GM18868 (cell line): Measurements from ENCODE around the gene MAPK14.
"Not testable (repeated sequence)": the region's sequence is repeated elsewhere in the genome, so short reads cannot be mapped to it uniquely, and the experiment has no call there.

Source experiments
- ATAC-seq: cut with Tn5 transposase; IDR thresholded peaks from one replicate; pipeline ENCODE4 v1.9.1; 2021; ENCODE audit warnings: mild to moderate bottlenecking, moderate library complexity; ENCODE audit not compliant: unreplicated experiment

The MAPK14 gene

DNA sequence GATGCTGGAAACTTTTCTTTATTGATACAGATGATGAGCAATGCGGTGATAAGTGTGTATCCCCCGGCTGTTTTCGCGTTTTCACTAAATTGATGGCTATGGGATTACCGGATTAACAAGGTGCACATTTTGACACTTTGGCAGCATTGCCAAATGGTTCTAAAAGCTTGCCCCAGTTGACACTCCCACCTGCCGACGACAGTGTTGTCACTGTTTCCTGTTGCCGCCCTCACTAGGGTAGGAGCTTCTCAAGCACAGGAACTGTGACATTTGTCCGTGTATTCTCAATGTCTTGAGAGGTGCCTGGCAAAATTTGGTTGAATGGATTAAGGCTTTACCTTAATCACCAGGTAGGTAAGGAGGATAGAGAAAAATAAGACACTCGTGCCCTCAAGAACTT is 92.9 kb downstream of the MAPK14 start:
- ATAC-seq: no peak

DNA sequence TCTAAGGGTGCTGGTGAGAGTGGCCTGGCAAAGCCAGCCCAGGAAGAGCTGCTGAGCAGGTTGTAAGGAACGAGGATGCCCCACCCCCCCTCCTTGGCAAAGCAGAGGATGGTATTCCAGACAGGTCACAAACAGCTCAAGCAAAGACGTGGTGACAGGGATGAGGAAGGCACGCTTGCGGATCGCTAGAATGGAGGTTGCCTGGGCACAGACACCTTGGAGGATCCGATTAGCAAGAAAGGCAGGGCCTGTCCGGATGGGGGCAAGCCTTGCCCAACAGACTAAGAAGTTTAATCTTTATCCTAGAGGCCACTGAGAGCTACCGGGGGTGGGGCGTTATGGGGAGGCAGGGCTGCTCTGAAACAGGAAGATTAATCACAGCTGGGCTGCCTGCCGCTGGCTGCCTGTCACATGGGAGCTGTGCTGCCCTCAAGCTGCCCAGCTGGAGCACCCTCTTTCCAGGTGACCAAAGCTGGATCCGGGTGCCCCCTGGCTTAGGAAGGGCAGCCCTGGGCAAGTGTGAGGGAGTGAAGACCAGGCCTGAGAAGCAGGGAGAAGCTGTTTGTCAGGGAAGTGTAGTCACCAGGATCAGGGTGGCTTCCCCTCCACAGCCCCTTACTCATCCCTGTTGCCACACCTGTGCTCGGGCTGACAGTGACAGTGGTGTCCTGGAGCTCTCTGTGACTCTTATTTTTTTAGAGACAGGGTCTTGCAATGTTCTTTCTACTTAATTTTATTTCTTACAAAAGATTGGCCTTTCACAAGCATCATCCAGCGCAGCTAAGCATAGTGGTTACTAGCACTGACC is 93.6 kb downstream of the MAPK14 start:
- ATAC-seq: no peak

- no peak for ATAC-seq
Observed at GRCh38 chr6:36121787-36122494, 94.3 kb downstream of the MAPK14 start.

- ATAC-seq: no peak
Observed at GRCh38 chr6:36122495-36123269, 95.1 kb downstream of the MAPK14 start.

- peak; percentile 85 for ATAC-seq
Observed at GRCh38 chr6:36123270-36124139, 95.9 kb downstream of the MAPK14 start.

- not testable (repeated sequence) for ATAC-seq
Observed at GRCh38 chr6:36124346-36124745, 96.7 kb downstream of the MAPK14 start.

DNA sequence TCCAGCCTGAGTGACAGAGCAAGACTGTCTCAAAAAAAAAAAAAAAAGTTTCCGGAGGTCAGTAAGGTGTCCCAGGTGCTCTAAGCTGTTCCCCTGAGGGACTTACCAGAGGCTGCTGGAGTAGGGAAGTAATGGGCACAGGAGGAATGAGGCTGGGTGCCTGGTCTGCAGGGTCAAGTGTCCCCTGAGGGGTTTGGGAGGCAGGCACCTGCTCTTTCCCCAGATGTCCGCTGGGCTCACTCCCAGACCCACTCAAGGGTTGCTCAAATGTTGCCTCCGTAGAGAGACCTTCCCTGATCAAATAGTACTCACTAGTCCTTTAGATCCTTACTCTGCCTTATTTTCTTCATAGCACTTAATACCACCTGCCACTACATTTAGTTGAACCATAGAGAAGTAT is 97.3 kb downstream of the MAPK14 start:
- ATAC-seq: no peak

GRCh38 chr6:36125575-36125974 is 98.0 kb downstream of the MAPK14 start:
- no peak for ATAC-seq

DNA sequence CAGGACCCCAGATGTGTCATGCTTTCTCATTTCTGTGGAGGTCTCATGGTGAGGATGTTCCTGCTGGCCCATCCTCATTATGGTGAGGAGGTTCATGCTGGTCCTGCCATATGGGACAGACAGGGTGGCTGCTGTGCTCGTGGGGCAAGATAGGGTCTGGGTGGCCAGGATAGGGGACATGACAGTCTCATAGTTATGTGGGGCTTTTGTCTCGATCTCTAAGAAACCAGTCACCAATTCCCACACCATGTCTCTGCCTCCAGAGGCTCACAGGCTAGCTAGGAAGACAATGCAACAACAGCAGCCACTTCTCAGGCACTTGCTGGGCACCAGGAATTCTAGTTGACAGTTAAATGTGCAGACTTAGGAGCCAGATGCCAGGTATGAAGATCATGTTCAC is 98.5 kb downstream of the MAPK14 start:
- ATAC-seq: no peak

GRCh38 chr6:36126553-36127458 is 99.2 kb downstream of the MAPK14 start:
- ATAC-seq: no peak

GRCh38 chr6:36127462-36128016 is 99.9 kb downstream of the MAPK14 start:
- ATAC-seq: no peak

GRCh38 chr6:36128073-36128472 is 100.5 kb downstream of the MAPK14 start:
- ATAC-seq: no peak

GRCh38 chr6:36128793-36129192 is 101.2 kb downstream of the MAPK14 start:
- ATAC-seq: no peak

DNA sequence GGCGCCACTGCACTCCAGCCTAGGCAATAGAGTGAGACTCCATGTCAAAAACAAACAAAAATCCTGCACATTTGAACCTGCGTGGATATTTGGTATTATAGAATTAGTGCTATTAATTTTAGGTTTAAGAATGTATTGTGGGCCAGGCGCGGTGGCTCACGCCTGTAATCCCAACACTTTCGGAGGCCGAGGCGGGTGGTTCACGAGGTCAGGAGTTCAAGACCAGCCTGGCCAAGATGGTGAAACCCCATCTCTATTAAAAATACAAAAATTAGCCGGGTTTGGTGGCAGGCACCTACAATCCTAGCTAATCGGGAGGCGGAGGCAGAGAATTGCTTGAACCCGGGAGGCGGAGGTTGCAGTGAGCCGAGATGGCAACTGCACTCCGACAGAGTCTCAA is 101.7 kb downstream of the MAPK14 start:
- not testable (repeated sequence) for ATAC-seq

GRCh38 chr6:36129941-36130666 is 102.5 kb downstream of the MAPK14 start, which contains the start of gene MAPK13:
TSS of gene MAPK13 (plus strand) at chr6:36130513. CDS start at chr6:36130583, 70 bp downstream.
- ATAC-seq: no peak

DNA sequence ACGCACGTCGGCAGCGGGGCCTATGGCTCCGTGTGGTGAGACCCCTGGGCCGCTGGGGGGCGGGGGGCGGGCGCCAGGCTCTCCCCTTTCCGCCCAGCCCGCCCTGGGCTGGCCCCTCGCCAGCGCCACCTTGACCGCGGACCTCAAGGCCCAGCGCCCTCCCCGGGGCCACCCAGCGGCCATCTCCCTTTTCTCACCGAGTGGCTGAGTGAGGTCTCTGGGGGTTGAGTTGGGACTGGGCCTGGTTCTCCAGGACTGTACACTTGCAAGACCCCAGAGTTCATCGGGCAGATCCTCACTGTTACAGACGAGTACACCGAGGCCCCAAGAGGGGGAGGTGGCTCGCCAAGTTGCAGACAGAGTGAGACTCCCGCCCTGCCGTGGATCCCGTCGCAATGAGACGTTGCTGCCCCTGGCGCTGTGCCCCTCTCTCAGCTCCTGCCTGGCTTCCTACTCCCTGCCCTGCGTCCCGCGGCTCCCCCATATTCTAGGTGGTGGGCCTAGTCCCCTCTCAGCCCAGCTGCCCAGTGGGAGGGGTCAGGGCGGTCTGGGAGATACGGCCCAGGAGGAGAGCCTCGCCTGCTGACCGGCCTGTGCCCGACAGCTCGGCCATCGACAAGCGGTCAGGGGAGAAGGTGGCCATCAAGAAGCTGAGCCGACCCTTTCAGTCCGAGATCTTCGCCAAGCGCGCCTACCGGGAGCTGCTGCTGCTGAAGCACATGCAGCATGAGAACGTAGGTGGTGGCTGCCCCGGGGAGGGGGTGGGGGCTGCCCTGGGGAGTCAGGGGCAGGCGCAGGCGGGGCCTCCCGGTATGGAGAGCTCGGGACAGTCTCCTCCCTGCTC is 103.3 kb downstream of the MAPK14 start:
- peak; percentile 14 for ATAC-seq

- ATAC-seq: peak; percentile 87
Observed at GRCh38 chr6:36131511-36132245, 104.1 kb downstream of the MAPK14 start.
